HCT116 (cell line): Measurements from ENCODE around the gene DMRTA2. TPM values are rescaled to one million over a fixed set of nuclear protein-coding genes. Genes with fewer than 3 reads are reported as not detected.

Source experiments
- ATAC-seq: fragments of 200-7000 bp; cut with Tn5 transposase; 2 replicates; pipeline ENCODE4 v1.9.1; 2020; ENCODE audit warnings: mild to moderate bottlenecking, moderate library complexity
- BruUV-seq: library from RNA; stranded (reverse); fragments of 400-500 nt; replicated peaks from 2 replicates; lab custom pipeline; 2021; lab: Mats Ljungman, UMichigan
- CTCF ChIA-PET: fragments of 300-600 bp; sonication (Branson Sonifier 250); formaldehyde crosslinking; loops from one replicate; lab custom pipeline; 2021; ENCODE audit warnings: antibody characterized with exemption; lab: Charles Lee
- POLR2A ChIA-PET: fragments of 300-600, 350-600 bp; sonication (Branson Sonifier 250); formaldehyde crosslinking; loops from one replicate; lab custom pipeline; 2021; ENCODE audit warnings: antibody characterized with exemption; lab: Charles Lee
- RAD21 ChIA-PET, 2 experiments: fragments of 300-600 bp; sonication (Branson Sonifier 250); formaldehyde crosslinking; loops; one replicate each; lab custom pipeline; 2023; ENCODE audit warnings: low total read pairs in 2 of 2; ENCODE audit not compliant: uncharacterized antibody in 2 of 2, unreplicated experiment in 2 of 2, low non-redundant PET in 1 of 2; lab: Charles Lee
- DNase-seq: peaks from one replicate; pipeline ENCODE4 v3.0.0-alpha.2; 2010; ENCODE audit warnings: low read depth, low spot score
- H2AFZ ChIP-seq: fragments of 200-600 bp; shearing (Covaris generic), sonication (generic); 2 replicates; pipeline ENCODE4 v1.6.1; 2017; ENCODE audit warnings: low read depth, mixed run types, mixed read lengths, antibody characterized with exemption, low read length; ENCODE audit not compliant: poor library complexity, severe bottlenecking
- H3K27ac ChIP-seq: 2 replicates; pipeline ENCODE4 v1.5.1; 2012; ENCODE audit warnings: low read depth, low read length
- H3K27me3 ChIP-seq: fragments of 200-600 bp; sonication (generic); 2 replicates; pipeline ENCODE4 v1.6.1; 2016; ENCODE audit warnings: mixed run types, low read length, mixed read lengths; ENCODE audit not compliant: insufficient read depth
- H3K36me3 ChIP-seq, 2 experiments: fragments of 200-500 bp in 1 of 2; fragments of 200-600 bp in 1 of 2; sonication (Bioruptor generic) in 1 of 2; sonication (generic) in 1 of 2; 2 replicates each; pipeline versions ENCODE4 v1.5.1 to v1.6.1; 2014 to 2016; ENCODE audit warnings: low read length in 2 of 2, inconsistent platforms in 1 of 2, mixed read lengths in 1 of 2, mixed run types in 1 of 2; ENCODE audit not compliant: insufficient read depth in 2 of 2, control insufficient read depth in 1 of 2
- H3K4me1 ChIP-seq, 2 experiments: fragments of 200-600 bp in 1 of 2; sonication (generic) in 1 of 2; 2 replicates each; pipeline versions ENCODE4 v1.5.1 to v1.6.1; 2012 to 2017; ENCODE audit warnings: low read length in 2 of 2, inconsistent platforms in 1 of 2, mild to moderate bottlenecking in 1 of 2, mixed read lengths in 1 of 2, mixed run types in 1 of 2, moderate library complexity in 1 of 2; ENCODE audit not compliant: insufficient read depth in 2 of 2, control insufficient read depth in 1 of 2
- H3K4me2 ChIP-seq: fragments of 200-600 bp; sonication (generic); 2 replicates; pipeline ENCODE4 v1.6.1; 2017; ENCODE audit warnings: mixed run types, low read length, mixed read lengths
- H3K4me3 ChIP-seq, 2 experiments: fragments of 200-600 bp in 1 of 2; sonication (generic) in 1 of 2; replicated peaks in 1 of 2; 2 replicates each; pipeline ENCODE4 v1.5.1; 2011 to 2016; ENCODE audit warnings: low read length in 2 of 2, control low read depth in 1 of 2, low read depth in 1 of 2, mild to moderate bottlenecking in 1 of 2, mixed read lengths in 1 of 2, mixed run types in 1 of 2
- H3K79me2 ChIP-seq: fragments of 200-600 bp; sonication (generic); 2 replicates; pipeline ENCODE4 v1.6.1; 2017; ENCODE audit warnings: mild to moderate bottlenecking, mixed run types, low read length, moderate library complexity, mixed read lengths; ENCODE audit not compliant: insufficient read depth
- H3K9ac ChIP-seq: fragments of 200-600 bp; sonication (generic); 2 replicates; pipeline ENCODE4 v1.6.1; 2016; ENCODE audit warnings: low read length, mixed read lengths
- H3K9me2 ChIP-seq: fragments of 200-600 bp; sonication (generic), shearing (Covaris generic); 2 replicates; pipeline ENCODE4 v1.6.1; 2017; ENCODE audit warnings: mixed run types, mild to moderate bottlenecking, moderate library complexity; ENCODE audit not compliant: insufficient read depth
- H3K9me3 ChIP-seq, 2 experiments: fragments of 200-500 bp in 1 of 2; fragments of 200-600 bp in 1 of 2; sonication (Bioruptor generic) in 1 of 2; sonication (generic) in 1 of 2; 2 replicates each; pipeline ENCODE4 v1.6.1; 2014 to 2017; ENCODE audit warnings: low read length in 2 of 2, mixed read lengths in 2 of 2, inconsistent platforms in 1 of 2, low read depth in 1 of 2, mild to moderate bottlenecking in 1 of 2, mixed run types in 1 of 2, moderate library complexity in 1 of 2; ENCODE audit not compliant: control insufficient read depth in 1 of 2, insufficient read depth in 1 of 2
- H4K20me1 ChIP-seq: fragments of 200-600 bp; sonication (generic), shearing (Covaris generic); 2 replicates; pipeline ENCODE4 v1.6.1; 2017; ENCODE audit warnings: mixed run types, mild to moderate bottlenecking, moderate library complexity; ENCODE audit not compliant: insufficient read depth
- CBX3 ChIP-seq: IDR thresholded peaks from 2 replicates; pipeline ENCODE4 v1.6.1; 2012; ENCODE audit warnings: low read depth
- EZH2 ChIP-seq: fragments of 200-600 bp; sonication (generic); IDR thresholded peaks from 2 replicates; pipeline ENCODE4 v1.6.1; 2017; ENCODE audit warnings: antibody characterized with exemption, mixed run types
- FOSL1 ChIP-seq: IDR thresholded peaks from 2 replicates; pipeline ENCODE4 v1.6.1; 2012; ENCODE audit warnings: low read depth
- JUND ChIP-seq: IDR thresholded peaks from 2 replicates; pipeline ENCODE4 v1.6.1; 2012
- POLR2A ChIP-seq: IDR thresholded peaks from 2 replicates; pipeline ENCODE4 v1.7.0; 2011; ENCODE audit warnings: borderline replicate concordance; ENCODE audit not compliant: insufficient read depth, insufficient read length; ENCODE audit errors: extremely low read depth
- SIN3A ChIP-seq: IDR thresholded peaks from 2 replicates; pipeline ENCODE4 v1.6.1; 2012; ENCODE audit warnings: low read depth
- TCF7L2 ChIP-seq: IDR thresholded peaks from 2 replicates; pipeline ENCODE4 v1.7.0; 2011; ENCODE audit warnings: borderline replicate concordance, inconsistent platforms; ENCODE audit not compliant: insufficient read depth, insufficient read length; ENCODE audit errors: extremely low read depth
- ZFX ChIP-seq: fragments of 450-650 bp; IDR thresholded peaks from 2 replicates; pipeline ENCODE4 v1.6.1; 2017
- intact Hi-C: fragments of 100-400 bp; cut with micrococcal nuclease; formaldehyde crosslinking; loops from 2 replicates; pipeline ENCODE4 v1.10.0; 2022
- total RNA-seq: library from RNA; stranded (reverse); gene quantifications from one replicate; pipeline ENCODE4 v1.2.1, GENCODE V29; 2021; ENCODE audit not compliant: unreplicated experiment
- TF ChIP-seq, protein P1 (sequence below), 3 experiments: fragments of 200-600 bp in 1 of 3; sonication (generic) in 1 of 3; IDR thresholded peaks in 2 of 3; conservative IDR thresholded peaks in 1 of 3; 2 replicates each; pipeline ENCODE4 v1.5.1; 2012 to 2017; ENCODE audit warnings: low read depth in 2 of 3, low read length in 2 of 3, antibody characterized with exemption in 1 of 3, borderline replicate concordance in 1 of 3, control low read depth in 1 of 3, mild to moderate bottlenecking in 1 of 3, mixed read lengths in 1 of 3, mixed run types in 1 of 3, moderate library complexity in 1 of 3; ENCODE audit not compliant: insufficient read depth in 1 of 3
- TF ChIP-seq, protein P2 (sequence below): IDR thresholded peaks from 2 replicates; pipeline ENCODE4 v1.6.1; 2012

Gene DMRTA2
- total RNA-seq, 1 experiment from 2014 or later = not detected

DNA sequence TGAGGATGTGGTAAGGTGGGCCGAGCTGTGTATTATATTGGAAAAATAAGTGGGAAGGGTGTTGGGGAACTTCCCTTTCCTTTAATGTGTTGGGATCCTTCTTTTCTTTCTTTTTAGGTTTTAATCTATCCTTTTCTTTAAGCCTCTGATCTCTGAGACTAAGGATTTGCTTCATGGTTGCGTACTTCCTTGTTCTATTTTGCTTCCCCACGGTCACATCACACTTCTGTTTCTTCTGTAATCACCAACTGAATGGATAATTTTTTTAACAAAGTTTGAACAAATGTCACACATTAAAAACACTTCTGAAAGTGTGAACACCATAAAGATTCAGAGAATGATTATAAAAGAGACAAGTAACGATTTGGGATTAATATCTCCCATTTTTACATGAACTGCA, 17.4 kb downstream of the DMRTA2 start:
- intact Hi-C loops = no loop called here
- no peak overlapping the region for H3K27ac ChIP-seq
- no peaks in the 10 kb centered on the region for H3K36me3 ChIP-seq
- H4K20me1 ChIP-seq = no peaks in the 10 kb centered on the region
- no peaks in the 10 kb centered on the region for H3K9me3 ChIP-seq
- no peaks in the 10 kb centered on the region for H3K27me3 ChIP-seq
- H3K4me1 ChIP-seq = no peaks in the 10 kb centered on the region
- H3K79me2 ChIP-seq = no peaks in the 10 kb centered on the region
- RAD21 ChIA-PET = no interaction called here
- H3K4me3 ChIP-seq = no peak overlapping the region
- H2AFZ ChIP-seq = no peak overlapping the region
- CTCF ChIA-PET = no interaction called here
- no peak overlapping the region for H3K4me2 ChIP-seq
- ATAC-seq (no peak), DNase-seq (no peak)
- POLR2A ChIA-PET = no interaction called here
- no peaks in the 10 kb centered on the region for H3K9me2 ChIP-seq
- no peak overlapping the region for H3K9ac ChIP-seq
- TF ChIP-seq, protein P1, sequence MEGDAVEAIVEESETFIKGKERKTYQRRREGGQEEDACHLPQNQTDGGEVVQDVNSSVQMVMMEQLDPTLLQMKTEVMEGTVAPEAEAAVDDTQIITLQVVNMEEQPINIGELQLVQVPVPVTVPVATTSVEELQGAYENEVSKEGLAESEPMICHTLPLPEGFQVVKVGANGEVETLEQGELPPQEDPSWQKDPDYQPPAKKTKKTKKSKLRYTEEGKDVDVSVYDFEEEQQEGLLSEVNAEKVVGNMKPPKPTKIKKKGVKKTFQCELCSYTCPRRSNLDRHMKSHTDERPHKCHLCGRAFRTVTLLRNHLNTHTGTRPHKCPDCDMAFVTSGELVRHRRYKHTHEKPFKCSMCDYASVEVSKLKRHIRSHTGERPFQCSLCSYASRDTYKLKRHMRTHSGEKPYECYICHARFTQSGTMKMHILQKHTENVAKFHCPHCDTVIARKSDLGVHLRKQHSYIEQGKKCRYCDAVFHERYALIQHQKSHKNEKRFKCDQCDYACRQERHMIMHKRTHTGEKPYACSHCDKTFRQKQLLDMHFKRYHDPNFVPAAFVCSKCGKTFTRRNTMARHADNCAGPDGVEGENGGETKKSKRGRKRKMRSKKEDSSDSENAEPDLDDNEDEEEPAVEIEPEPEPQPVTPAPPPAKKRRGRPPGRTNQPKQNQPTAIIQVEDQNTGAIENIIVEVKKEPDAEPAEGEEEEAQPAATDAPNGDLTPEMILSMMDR (IDR thresholded peaks at IDR 0.05 in 2 of 3, conservative IDR thresholded peaks at IDR 0.05 in 1 of 3; ENCODE audit: borderline replicate concordance in 1 of 3, insufficient read depth in 1 of 3, low read depth in 2 of 3, low read length in 2 of 3) = no peak
- TF ChIP-seq ZFX (no peak), JUND (no peak), FOSL1 (no peak), EZH2 (no peak), POLR2A (no peak), SIN3A (no peak), CBX3 (no peak), TCF7L2 (no peak)
- TF ChIP-seq, protein P2, sequence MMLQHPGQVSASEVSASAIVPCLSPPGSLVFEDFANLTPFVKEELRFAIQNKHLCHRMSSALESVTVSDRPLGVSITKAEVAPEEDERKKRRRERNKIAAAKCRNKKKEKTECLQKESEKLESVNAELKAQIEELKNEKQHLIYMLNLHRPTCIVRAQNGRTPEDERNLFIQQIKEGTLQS = no peak
- no TSS peak for BruUV-seq
